ENCODE results near the gene WWOX.
A peak's percentile ranks its signal among the peaks of the same experiment; 100 is the strongest.
"Not testable (repeated sequence)": the region's sequence is repeated elsewhere in the genome, so short reads cannot be mapped to it uniquely, and the experiment has no call there.

Gene WWOX

DNA sequence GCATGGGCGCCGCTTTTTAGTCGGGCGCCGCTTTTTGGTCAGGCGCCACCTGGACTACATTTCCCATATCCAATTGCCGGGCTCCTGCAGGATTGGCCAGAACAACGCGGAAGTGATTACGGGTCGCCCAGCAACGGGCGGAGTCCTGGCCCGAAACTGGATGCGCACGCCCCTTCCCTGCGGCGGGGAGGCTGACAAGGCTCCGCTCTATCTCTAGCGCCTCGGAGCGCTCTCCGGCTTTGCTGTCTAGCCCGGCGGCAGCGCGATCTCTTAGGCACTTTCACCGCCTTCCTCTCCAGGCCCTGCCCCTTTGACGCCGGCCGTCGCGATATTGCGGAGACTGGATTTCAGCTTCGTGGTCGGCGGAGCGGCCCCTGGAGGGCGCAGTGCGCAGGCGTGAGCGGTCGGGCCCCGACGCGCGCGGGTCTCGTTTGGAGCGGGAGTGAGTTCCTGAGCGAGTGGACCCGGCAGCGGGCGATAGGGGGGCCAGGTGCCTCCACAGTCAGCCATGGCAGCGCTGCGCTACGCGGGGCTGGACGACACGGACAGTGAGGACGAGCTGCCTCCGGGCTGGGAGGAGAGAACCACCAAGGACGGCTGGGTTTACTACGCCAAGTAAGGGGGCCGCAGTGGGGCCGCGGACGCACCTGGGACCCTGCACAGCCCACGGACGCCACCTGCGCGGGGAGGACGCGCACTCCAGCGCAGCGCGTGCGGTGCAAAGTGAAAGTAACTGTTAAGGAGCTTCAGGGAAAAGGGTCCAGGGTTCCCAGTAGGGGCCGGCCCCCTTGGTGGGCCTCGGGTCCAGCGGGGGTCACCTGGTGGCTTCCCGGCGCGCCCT lies at the start of gene WWOX:
WWOX (plus strand) TSS at position 384 of the 841 bp plus-strand sequence.
- peak; percentile 80 for DNase-seq

GRCh38 chr16:78050734-78051400 lies 48.6 kb upstream of the WWOX start:
- no peak for DNase-seq

DNA sequence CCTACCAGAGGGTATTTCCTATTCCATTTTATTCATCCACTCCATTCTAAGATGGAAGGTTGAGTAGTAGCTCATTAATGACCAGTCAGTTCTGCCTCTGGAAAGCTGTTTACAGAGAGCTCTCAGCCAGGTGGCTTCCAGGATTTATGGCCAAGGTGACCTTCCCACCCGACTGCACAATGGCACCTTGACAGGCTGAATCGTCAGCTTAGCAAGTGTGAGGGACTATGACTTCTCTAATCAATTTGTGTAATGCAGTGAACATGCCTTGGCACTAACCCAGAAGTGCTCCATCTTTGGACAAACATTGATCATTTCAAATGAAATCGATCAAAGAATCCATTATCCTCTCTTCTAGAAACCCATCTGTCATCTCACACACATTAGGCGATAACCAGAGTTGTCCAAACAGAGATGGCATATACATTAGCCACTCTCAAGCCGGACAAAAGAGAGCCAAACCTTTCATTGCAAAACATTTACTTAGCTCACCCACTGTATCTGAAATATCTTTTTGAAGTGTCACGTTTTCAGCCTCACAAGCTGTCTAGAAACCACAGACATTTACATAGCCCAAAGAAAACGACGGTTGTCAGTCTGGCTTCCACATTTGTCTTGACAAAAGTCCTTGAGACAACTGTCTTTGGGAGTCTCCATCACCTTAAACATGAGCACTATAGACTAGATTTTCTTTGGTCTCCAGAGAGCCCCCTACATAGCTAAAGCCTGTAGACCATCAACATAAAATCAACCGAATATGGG lies 41.5 kb upstream of the WWOX start:
- no peak for DNase-seq

GRCh38 chr16:78059806-78060205 lies 39.6 kb upstream of the WWOX start:
- not testable (repeated sequence) for DNase-seq

GRCh38 chr16:78060295-78060694 lies 39.2 kb upstream of the WWOX start:
- no peak for DNase-seq

DNA sequence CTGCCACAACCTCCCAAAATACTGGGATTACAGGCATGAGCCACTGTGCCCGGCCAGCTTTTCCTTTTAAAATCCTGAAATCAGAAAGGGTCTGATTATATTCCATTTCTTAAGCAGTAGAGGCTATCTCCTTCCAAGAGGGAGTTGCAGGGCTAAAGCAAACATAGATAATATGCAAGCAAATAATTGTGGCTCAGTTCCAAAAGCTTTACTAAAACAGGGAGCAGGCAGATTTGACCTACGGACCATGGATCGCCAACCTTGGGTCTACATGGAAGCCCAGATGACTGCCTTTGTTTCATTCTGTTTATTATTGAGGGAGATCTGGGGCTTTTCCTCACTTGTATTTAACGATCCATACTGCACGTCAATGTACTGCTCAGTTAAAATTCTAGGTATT lies 38.6 kb upstream of the WWOX start:
- no peak for DNase-seq

- DNase-seq: no peak
Observed at GRCh38 chr16:78065319-78065718, 34.1 kb upstream of the WWOX start.

DNA sequence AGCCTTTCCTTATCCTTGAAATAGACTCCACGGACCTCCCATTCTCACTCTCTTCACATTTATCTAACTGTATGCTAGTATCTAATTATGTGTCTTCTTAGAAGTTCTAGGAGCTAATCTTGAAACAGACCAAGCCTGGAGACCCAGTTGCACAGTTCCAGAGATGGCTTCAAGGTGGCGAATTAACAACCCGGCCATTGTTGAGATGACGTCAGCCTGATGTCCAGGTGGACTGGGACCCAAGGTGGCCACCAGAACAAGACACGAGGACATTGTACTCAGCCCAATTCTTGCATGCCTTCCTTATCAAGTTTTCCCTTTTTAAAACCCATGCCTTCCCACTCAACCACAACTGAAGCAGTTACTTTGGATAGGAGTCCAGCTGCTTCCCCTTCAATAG lies 29.5 kb upstream of the WWOX start:
- DNase-seq: no peak

DNA sequence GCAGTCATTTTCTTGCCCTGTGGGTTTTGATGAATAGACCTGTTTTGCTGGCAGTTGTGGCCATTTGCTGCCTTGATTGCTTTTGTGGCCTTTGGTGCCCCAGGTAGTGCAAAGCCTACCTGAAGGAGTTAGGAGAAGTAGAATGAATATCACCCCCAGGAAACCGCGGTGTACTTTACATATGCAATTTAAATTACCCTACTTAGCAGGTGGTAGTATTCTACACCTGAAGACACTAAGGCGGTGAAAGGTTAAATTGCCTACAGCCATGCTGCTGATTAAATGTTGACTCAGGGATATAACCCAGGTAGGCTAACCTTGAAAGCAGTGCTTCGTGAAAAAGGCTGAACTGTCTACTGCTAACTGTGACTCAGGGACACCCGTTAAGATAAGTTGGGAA lies 27.2 kb upstream of the WWOX start:
- no peak for DNase-seq

- DNase-seq: no peak
Observed at GRCh38 chr16:78075800-78076199, 23.7 kb upstream of the WWOX start.

GRCh38 chr16:78081341-78081740 lies 18.1 kb upstream of the WWOX start:
- no peak for DNase-seq

DNA sequence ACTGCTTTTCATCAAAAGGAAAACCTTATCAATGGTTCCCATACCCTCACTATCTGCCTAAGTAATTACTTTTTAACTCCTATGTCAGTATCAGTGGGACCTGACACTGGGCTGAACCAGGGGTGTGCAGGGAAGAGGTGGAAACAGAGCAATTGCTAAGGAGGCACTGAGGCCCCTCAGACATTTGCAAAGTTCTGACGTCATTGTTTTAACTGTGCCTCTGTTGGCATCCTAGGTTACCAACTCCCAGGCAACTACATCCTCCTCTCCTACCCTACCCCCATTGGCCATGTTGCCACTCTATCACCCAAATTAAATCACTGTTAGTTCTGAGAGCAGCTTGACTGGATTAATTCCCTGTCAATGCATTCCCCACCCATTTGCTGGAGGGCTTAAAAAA lies 8.0 kb upstream of the WWOX start:
- no peak for DNase-seq

- DNase-seq: no peak
Observed at GRCh38 chr16:78092758-78093157, 6.7 kb upstream of the WWOX start.

DNA sequence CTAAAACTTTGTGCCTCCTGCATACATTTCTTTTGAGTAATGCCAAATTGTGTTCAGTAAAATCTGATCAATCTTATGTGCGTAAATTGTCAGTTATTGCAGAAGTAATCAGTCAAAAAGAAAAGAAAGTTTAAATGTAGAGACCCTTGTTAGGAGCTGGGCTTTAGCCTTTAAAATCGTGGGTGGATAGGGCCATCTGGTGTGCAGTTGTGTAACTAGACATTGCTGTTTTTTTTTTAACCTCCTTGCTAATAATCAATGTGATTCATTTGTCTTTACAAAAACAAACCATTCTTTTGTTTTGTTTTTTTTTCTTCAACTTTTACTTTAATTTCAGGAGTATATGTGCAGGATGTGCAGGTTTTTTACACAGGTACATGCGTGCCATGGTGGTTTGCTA lies 5.3 kb upstream of the WWOX start:
- no peak for DNase-seq

DNA sequence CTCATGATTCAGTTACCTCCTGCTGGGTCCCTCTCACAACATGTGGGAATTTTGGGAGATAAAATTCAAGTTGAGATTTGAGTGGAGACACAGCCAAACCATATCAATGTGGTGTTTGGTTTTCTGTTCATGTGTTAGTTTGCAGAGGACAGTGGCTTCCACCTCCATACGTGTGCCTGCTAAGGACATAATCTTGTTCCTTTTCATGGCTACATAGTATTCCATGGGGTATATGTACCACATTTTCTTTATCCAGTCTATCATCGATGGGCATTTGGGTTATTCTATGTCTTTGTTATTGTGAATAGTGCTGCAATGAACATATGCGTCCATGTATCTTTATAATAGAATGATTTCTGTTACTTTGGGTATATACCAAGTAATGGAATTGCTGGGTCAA lies 4.5 kb upstream of the WWOX start:
- DNase-seq: no peak

GRCh38 chr16:78096386-78096785 lies 3.1 kb upstream of the WWOX start:
- DNase-seq: no peak

- no peak for DNase-seq
Observed at GRCh38 chr16:78097548-78097947, 1.9 kb upstream of the WWOX start.

- no peak for DNase-seq
Observed at GRCh38 chr16:78098087-78098486, 1.4 kb upstream of the WWOX start.

DNA sequence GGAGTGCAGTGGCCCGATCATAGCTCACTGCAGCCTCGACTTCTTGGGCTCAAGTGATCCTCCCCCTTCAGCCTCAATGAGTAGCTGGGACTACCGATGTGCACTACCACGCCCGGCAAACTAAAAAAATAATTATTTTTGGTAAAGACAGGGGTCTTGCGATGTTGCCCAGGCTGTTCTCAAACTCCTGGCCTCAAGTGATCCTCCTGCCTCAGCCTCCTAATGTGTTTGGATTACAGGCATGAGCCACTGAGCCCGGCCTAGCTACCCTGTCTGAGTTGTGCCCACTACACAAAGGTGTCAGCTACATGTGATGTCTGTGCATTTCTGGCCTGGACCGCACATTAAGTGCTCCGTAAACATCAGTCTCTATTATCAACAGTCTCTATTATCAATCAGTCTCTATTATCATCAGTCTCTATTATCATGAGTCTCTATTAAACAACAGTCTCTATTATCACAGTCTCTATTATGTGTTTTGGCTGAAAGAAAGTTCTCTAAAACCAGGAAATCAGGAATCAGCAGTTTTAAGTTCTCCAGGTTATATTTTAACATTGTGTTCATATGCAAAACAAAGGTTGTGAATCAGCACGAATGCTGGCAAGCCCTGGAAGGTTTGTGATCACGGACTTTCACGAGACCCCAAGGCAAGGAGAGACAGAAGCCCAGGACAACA lies 721 bp upstream of the WWOX start:
- no peak for DNase-seq

DNA sequence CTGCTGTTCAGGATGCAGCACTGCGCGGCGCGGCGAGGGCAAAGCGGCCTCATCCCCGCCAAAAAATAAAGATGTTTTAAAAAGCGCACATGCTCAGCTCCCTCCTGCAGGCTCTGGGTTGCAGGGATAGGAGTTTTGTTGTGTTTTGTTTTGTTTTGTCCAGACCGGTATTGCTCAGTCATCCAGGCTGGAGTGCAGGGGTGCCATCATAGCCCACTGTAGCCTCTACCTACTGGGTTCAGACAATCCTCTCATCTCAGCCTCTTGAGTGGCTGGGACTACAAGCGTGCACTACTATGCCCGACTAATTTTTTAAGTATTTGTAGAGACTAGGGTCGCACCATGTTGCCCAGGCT lies 636 bp downstream of the WWOX start:
- DNase-seq: peak; percentile 25

GRCh38 chr16:78102122-78102660 lies 2.7 kb downstream of the WWOX start:
- DNase-seq: no peak

DNA sequence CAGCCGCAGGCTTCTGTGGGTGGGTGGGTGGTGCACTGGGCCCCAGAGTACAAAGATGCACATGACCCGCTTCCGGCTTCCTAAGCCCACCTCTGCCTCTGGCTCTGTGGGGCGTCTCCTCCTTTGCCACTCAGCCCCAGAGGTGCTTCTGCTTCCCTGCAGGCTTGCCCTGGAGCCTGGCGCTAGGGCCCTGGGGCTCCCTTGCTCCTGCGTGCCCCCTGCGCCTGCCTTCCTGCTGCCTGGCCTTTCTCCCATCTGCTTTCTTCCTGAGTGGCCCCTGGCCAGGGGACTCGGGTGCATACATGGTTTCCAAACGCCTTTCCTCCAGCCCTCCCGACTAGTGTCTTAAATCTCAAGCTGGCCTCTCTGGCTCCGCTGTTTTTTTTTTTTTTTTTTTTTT lies 3.4 kb downstream of the WWOX start:
- DNase-seq: no peak

DNA sequence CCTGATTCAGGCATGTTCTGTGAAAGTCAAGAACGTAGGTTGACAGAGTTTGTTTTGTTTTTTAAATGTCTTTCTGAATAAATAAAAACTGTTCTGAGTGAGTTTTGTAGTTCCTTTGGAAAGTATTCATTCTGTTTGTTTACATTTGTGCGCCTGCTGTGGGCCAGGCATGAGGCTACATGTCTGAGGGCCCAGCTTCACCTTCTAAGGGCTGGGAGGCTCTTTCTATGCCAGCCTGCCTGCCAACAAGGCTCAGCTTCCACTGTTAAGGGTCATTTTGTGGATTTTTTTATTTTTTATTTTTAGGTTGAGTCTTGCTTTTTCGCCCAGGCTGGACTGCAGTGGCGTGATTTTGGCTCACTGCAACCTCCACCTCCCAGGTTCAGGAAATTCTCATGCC lies 6.1 kb downstream of the WWOX start:
- peak; percentile 16 for DNase-seq

Data from DMS79 treated with DMSO at 0.1 percent for 48 hours (cell line).